Measurements from ENCODE around the gene ZNF385A. TPM values are rescaled to one million over a fixed set of nuclear protein-coding genes. Genes with fewer than 3 reads are reported as not detected.

The ZNF385A gene
- total and polyA plus RNA-seq, 9 of the 15 experiments (the other 6 are each of a cell fraction or from before 2014, with no cell fraction given): 1.0 to 111 (median 7.7) TPM

- TF ChIP-seq STAT5B (CRISPR knock-in tag; IDR thresholded peaks at IDR 0.05) (no peak), ARID3A (IDR thresholded peaks at IDR 0.05; ENCODE audit: borderline replicate concordance, low read depth, low read length) (no peak), KLF10 (CRISPR knock-in tag; IDR thresholded peaks at IDR 0.05) (no peak), FOXJ3 (CRISPR knock-in tag; IDR thresholded peaks at IDR 0.05) (no peak), ETS2 (tag; IDR thresholded peaks at IDR 0.05; ENCODE audit: borderline replicate concordance, poor library complexity, severe bottlenecking) (no peak), HBP1 (CRISPR knock-in tag; IDR thresholded peaks at IDR 0.05) (no peak), ZBTB33 (CRISPR knock-in tag; IDR thresholded peaks at IDR 0.05) (peak; percentile 48; the same call in 1 of the 2 replicates), ARID1B (IDR thresholded peaks at IDR 0.05) (peak; percentile 53), PRPF4 (IDR thresholded peaks at IDR 0.05; ENCODE audit: insufficient read depth, low read depth, low read length, poor library complexity, severe bottlenecking) (no peak), CBFB (CRISPR knock-in tag; IDR thresholded peaks at IDR 0.05) (peak; percentile 66; the same call in 1 of the 2 replicates), E2F8 (IDR thresholded peaks at IDR 0.05; ENCODE audit: low read depth, partially characterized antibody) (no peak), FOXM1 (IDR thresholded peaks at IDR 0.05; ENCODE audit: low read depth) (no peak), FOXM1 (CRISPR knock-in tag; IDR thresholded peaks at IDR 0.05; ENCODE audit: low read depth) (peak; percentile 42; the same call in 1 of the 2 replicates), EZH2 (IDR thresholded peaks at IDR 0.05; ENCODE audit: borderline replicate concordance, low read depth, low read length) (no peak), HDAC6 (IDR thresholded peaks at IDR 0.05; ENCODE audit: low read depth, low read length) (no peak), ZNF280B (CRISPR knock-in tag; IDR thresholded peaks at IDR 0.05) (no peak)
These were observed 4.9 kb downstream of the ZNF385A start (continued) for GRCh38 chr12:54379398-54380201.
